Measurements from ENCODE around the gene ZSCAN22.

The ZSCAN22 gene

DNA sequence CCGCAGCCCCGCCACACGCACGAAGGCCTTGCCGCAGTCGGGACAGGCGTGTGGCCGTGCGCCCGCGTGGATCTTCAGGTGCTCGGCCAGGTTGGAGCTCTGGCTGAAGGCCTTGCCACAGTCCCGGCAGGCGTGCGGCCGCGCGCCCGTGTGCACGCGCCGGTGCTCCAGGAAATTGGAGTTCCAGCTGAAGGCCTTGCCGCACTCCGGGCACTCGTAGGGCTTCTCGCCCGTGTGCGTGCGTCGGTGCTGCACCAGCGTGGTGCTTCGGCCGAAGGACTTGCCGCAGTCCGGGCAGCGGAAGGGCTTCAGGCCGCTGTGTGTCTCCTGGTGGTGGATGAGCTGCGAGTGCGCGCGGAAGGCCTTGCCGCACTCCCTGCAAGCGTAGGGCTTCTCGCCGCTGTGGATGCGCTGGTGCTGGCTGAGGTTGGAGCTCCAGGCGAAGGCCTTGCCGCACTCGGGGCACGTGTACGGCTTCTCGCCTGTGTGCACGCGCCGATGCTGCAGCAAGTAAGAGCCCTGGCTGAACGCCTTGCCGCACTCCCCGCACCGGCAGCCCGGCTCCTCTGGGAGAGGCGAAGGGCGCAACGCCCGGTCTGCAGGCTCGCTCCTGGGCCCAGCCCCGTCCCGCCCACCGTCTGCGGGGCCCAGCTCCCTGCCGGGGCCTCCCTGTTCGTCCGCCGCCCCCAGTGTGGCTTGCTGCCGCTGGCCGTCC is 30.1 kb downstream of the ZSCAN22 start:
- H3F3A ChIP-seq (ENCODE audit: insufficient read depth, low read length) = no peaks in the 10 kb centered on the region
- no peaks in the 10 kb centered on the region for H3K4me1 ChIP-seq (ENCODE audit: low read length)
- no peaks in the 10 kb centered on the region for H4K20me1 ChIP-seq (ENCODE audit: insufficient read depth, low read length)
- DNase-seq = no peak
- no peaks in the 10 kb centered on the region for H3K36me3 ChIP-seq (replicated peaks; ENCODE audit: insufficient read depth, low read length)
- no peak overlapping the region for H3K9ac ChIP-seq (ENCODE audit: low read length)
- H3K9me2 ChIP-seq (replicated peaks; ENCODE audit: insufficient read depth, low read length) = no peaks in the 10 kb centered on the region
- no peaks in the 10 kb centered on the region for H3K9me3 ChIP-seq (replicated peaks; ENCODE audit: insufficient read depth, low read length)
- H3K79me2 ChIP-seq (ENCODE audit: low read length) = no peaks in the 10 kb centered on the region
- H3K4me3 ChIP-seq (ENCODE audit: low read length) = no peak overlapping the region
- H3K27me3 ChIP-seq (replicated peaks; ENCODE audit: insufficient read depth, low read length) = no peaks in the 10 kb centered on the region
- no peak overlapping the region for H3K4me2 ChIP-seq (ENCODE audit: low read depth, low read length)
- no peak overlapping the region for H3K27ac ChIP-seq (ENCODE audit: low read length)
- no peak for TF ChIP-seq EZH2 (optimal IDR thresholded peaks at IDR 0.05; ENCODE audit: low read depth, low read length)
- TF ChIP-seq, protein P1, sequence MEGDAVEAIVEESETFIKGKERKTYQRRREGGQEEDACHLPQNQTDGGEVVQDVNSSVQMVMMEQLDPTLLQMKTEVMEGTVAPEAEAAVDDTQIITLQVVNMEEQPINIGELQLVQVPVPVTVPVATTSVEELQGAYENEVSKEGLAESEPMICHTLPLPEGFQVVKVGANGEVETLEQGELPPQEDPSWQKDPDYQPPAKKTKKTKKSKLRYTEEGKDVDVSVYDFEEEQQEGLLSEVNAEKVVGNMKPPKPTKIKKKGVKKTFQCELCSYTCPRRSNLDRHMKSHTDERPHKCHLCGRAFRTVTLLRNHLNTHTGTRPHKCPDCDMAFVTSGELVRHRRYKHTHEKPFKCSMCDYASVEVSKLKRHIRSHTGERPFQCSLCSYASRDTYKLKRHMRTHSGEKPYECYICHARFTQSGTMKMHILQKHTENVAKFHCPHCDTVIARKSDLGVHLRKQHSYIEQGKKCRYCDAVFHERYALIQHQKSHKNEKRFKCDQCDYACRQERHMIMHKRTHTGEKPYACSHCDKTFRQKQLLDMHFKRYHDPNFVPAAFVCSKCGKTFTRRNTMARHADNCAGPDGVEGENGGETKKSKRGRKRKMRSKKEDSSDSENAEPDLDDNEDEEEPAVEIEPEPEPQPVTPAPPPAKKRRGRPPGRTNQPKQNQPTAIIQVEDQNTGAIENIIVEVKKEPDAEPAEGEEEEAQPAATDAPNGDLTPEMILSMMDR (IDR thresholded peaks at IDR 0.05; ENCODE audit: low read length) = no peak
- no peak for TF ChIP-seq EZH2phosphoT487 (IDR thresholded peaks at IDR 0.05; ENCODE audit: low read length)
- no peak overlapping the region for H2AFZ ChIP-seq (ENCODE audit: low read length)

DNA sequence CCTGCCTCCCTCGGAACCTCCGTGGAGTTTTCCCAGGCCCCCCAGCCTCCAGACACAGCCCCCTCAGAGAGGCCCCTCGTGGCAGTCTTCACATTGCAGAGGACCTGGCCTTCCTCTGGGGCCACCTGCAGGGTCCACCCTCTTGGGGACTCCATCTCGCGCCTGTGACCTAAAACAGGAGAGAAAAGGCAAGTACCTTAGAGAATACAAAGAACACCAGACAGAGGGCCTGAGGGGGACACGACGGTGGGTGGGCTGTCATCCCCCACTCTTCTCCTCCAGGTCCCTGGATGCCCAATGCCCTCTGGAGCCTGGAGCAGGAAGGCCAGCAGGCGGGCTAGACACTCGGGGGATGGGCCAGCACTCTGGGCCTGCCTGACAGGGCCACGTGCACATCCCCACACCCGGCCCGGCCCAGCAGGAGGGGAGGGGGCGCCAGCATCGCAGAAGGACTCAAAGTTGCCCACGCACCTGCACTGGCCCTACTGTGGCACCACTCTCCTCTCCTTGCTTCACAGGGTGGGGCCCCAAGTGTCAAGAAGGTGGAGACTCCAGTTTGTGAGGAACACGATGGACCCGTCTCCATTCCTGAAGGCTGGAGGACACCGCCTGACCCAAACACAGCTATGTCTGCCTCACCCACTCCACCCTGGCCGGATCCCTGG is 30.8 kb downstream of the ZSCAN22 start:
- Histone ChIP-seq H3K79me2 (ENCODE audit: low read length) (no peaks in the 10 kb centered on the region), H3K9me2 (replicated peaks; ENCODE audit: insufficient read depth, low read length) (no peaks in the 10 kb centered on the region), H2AFZ (ENCODE audit: low read length) (no peak overlapping the region), H3K9me3 (replicated peaks; ENCODE audit: insufficient read depth, low read length) (no peaks in the 10 kb centered on the region), H3K4me2 (ENCODE audit: low read depth, low read length) (no peak overlapping the region), H3K9ac (ENCODE audit: low read length) (no peak overlapping the region), H3K27me3 (replicated peaks; ENCODE audit: insufficient read depth, low read length) (no peaks in the 10 kb centered on the region), H3K4me1 (ENCODE audit: low read length) (no peaks in the 10 kb centered on the region), H3F3A (ENCODE audit: insufficient read depth, low read length) (no peaks in the 10 kb centered on the region), H4K20me1 (ENCODE audit: insufficient read depth, low read length) (no peaks in the 10 kb centered on the region), H3K36me3 (replicated peaks; ENCODE audit: insufficient read depth, low read length) (no peaks in the 10 kb centered on the region), H3K27ac (ENCODE audit: low read length) (no peak overlapping the region), H3K4me3 (ENCODE audit: low read length) (no peak overlapping the region)
- DNase-seq = no peak
- TF ChIP-seq, protein P1 (IDR thresholded peaks at IDR 0.05; ENCODE audit: low read length) = no peak
- TF ChIP-seq EZH2 (optimal IDR thresholded peaks at IDR 0.05; ENCODE audit: low read depth, low read length) = no peak
- no peak for TF ChIP-seq EZH2phosphoT487 (IDR thresholded peaks at IDR 0.05; ENCODE audit: low read length)

GRCh38 chr19:58361900-58362271 is 35.1 kb downstream of the ZSCAN22 start:
- no peaks in the 10 kb centered on the region for H3K9me3 ChIP-seq (replicated peaks; ENCODE audit: insufficient read depth, low read length)
- H3K4me2 ChIP-seq (ENCODE audit: low read depth, low read length) = no peak overlapping the region; the same call in 1 of the 2 replicates
- no peak for DNase-seq
- H3K4me1 ChIP-seq (ENCODE audit: low read length) = no peaks in the 10 kb centered on the region
- no peaks in the 10 kb centered on the region for H3K36me3 ChIP-seq (replicated peaks; ENCODE audit: insufficient read depth, low read length)
- H3K9ac ChIP-seq (ENCODE audit: low read length) = no peak overlapping the region
- H4K20me1 ChIP-seq (ENCODE audit: insufficient read depth, low read length) = no peaks in the 10 kb centered on the region
- peak overlapping the region; percentile 42; the same call in 1 of the 2 replicates for H3K4me3 ChIP-seq (ENCODE audit: low read length)
- H3K9me2 ChIP-seq (replicated peaks; ENCODE audit: insufficient read depth, low read length) = no peaks in the 10 kb centered on the region
- H3K79me2 ChIP-seq (ENCODE audit: low read length) = no peaks in the 10 kb centered on the region
- no peaks in the 10 kb centered on the region for H3K27me3 ChIP-seq (replicated peaks; ENCODE audit: insufficient read depth, low read length)
- TF ChIP-seq EZH2phosphoT487 (IDR thresholded peaks at IDR 0.05; ENCODE audit: low read length) (no peak), EZH2 (optimal IDR thresholded peaks at IDR 0.05; ENCODE audit: low read depth, low read length) (no peak)
- TF ChIP-seq, protein P1 (IDR thresholded peaks at IDR 0.05; ENCODE audit: low read length) = no peak
- H2AFZ ChIP-seq (ENCODE audit: low read length) = peak overlapping the region; percentile 42; the same call in 1 of the 2 replicates
- no peak overlapping the region for H3K27ac ChIP-seq (ENCODE audit: low read length)
- H3F3A ChIP-seq (ENCODE audit: insufficient read depth, low read length) = no peaks in the 10 kb centered on the region
